ENCODE results near the gene SDF2.

DNA sequence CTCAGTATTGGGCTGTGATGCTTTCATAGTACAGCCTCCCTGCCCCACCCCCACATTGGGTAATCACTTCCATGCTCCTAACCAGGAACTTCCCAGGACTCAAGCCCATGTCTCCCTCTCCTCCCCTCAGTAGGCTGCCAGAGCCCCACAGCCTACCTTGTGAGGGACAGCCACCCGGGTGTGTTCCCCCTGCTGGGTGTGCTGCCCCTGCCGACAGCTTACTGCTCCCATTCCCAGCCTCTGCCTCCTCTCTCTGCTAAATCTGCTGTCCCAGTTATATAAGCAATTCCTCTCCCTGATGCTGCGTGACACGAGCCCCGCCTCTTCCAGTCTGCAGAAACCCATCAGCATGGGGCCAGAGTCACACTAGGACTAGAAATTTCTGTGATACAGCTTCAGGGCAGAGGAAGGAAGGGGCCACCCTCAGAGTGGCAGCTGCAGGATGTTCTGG is 47.8 kb downstream of the SDF2 start, which contains the start of gene RSKR:
- no peak for TF ChIP-seq POLR2A (IDR thresholded peaks at IDR 0.05)
- TF ChIP-seq, protein P1, sequence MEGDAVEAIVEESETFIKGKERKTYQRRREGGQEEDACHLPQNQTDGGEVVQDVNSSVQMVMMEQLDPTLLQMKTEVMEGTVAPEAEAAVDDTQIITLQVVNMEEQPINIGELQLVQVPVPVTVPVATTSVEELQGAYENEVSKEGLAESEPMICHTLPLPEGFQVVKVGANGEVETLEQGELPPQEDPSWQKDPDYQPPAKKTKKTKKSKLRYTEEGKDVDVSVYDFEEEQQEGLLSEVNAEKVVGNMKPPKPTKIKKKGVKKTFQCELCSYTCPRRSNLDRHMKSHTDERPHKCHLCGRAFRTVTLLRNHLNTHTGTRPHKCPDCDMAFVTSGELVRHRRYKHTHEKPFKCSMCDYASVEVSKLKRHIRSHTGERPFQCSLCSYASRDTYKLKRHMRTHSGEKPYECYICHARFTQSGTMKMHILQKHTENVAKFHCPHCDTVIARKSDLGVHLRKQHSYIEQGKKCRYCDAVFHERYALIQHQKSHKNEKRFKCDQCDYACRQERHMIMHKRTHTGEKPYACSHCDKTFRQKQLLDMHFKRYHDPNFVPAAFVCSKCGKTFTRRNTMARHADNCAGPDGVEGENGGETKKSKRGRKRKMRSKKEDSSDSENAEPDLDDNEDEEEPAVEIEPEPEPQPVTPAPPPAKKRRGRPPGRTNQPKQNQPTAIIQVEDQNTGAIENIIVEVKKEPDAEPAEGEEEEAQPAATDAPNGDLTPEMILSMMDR (IDR thresholded peaks at IDR 0.05) = no peak
